ENCODE results near the gene TMEM87B.

TMEM87B gene

GRCh38 chr2:112010751-112011150 lies 44.3 kb upstream of the TMEM87B start:
- no CpG with 5 or more reads among the region's 10 CpGs for WGBS (ENCODE audit: extremely low coverage, insufficient coverage, low lambda C conversion rate)
- Histone ChIP-seq H3K56ac (ENCODE audit: low read length) (no peak overlapping the region), H3K27me3 (ENCODE audit: insufficient read depth, low read length, poor library complexity) (no peaks in the 10 kb centered on the region), H2BK5ac (ENCODE audit: low read length) (no peak overlapping the region), H4K8ac (ENCODE audit: low read depth, low read length) (no peak overlapping the region), H3K27ac (ENCODE audit: low read depth, low read length) (no peak overlapping the region), H2BK15ac (replicated peaks; ENCODE audit: low read depth) (no peak overlapping the region), H2BK120ac (ENCODE audit: low read depth, low read length) (no peak overlapping the region), H4K5ac (ENCODE audit: low read length) (no peak overlapping the region), H3K36me3 (ENCODE audit: control insufficient read depth, insufficient read depth, low read length) (peaks cover 17% of the 10 kb centered on the region), H3K4me1 (ENCODE audit: control insufficient read depth, low read depth, low read length) (no peaks in the 10 kb centered on the region), H3K23ac (ENCODE audit: low read length) (no peak overlapping the region), H3K79me1 (ENCODE audit: low read length) (no peaks in the 10 kb centered on the region), H3K4ac (ENCODE audit: low read depth, low read length) (no peak overlapping the region), H3K4me2 (ENCODE audit: low read length) (no peak overlapping the region), H3K9ac (ENCODE audit: low read length) (no peak overlapping the region), H3K4me3 (ENCODE audit: low read length) (no peak overlapping the region), H2AK5ac (ENCODE audit: low read length) (no peak overlapping the region), H3K18ac (ENCODE audit: low read length) (no peak overlapping the region), H3K79me2 (ENCODE audit: control insufficient read depth, insufficient read depth, low read length) (no peaks in the 10 kb centered on the region)
- no peak for DNase-seq

- H3K4me2 ChIP-seq (ENCODE audit: low read length): no peak overlapping the region
- H3K18ac ChIP-seq (ENCODE audit: low read length): no peak overlapping the region
- no CpG with 5 or more reads among the region's 5 CpGs for WGBS (ENCODE audit: extremely low coverage, insufficient coverage, low lambda C conversion rate)
- no peak for DNase-seq
- H3K23ac ChIP-seq (ENCODE audit: low read length): no peak overlapping the region
- H3K36me3 ChIP-seq (ENCODE audit: control insufficient read depth, insufficient read depth, low read length): peaks cover 18% of the 10 kb centered on the region
- H4K8ac ChIP-seq (ENCODE audit: low read depth, low read length): no peak overlapping the region
- H3K79me1 ChIP-seq (ENCODE audit: low read length): no peaks in the 10 kb centered on the region
- H3K4me3 ChIP-seq (ENCODE audit: low read length): no peak overlapping the region
- no peak overlapping the region for H3K9ac ChIP-seq (ENCODE audit: low read length)
- H2BK5ac ChIP-seq (ENCODE audit: low read length): no peak overlapping the region
- no peak overlapping the region for H3K56ac ChIP-seq (ENCODE audit: low read length)
- no peaks in the 10 kb centered on the region for H3K4me1 ChIP-seq (ENCODE audit: control insufficient read depth, low read depth, low read length)
- no peak overlapping the region for H2AK5ac ChIP-seq (ENCODE audit: low read length)
- no peak overlapping the region for H3K4ac ChIP-seq (ENCODE audit: low read depth, low read length)
- H4K5ac ChIP-seq (ENCODE audit: low read length): no peak overlapping the region
- no peaks in the 10 kb centered on the region for H3K27me3 ChIP-seq (ENCODE audit: insufficient read depth, low read length, poor library complexity)
- H2BK120ac ChIP-seq (ENCODE audit: low read depth, low read length): no peak overlapping the region
- no peak overlapping the region for H2BK15ac ChIP-seq (replicated peaks; ENCODE audit: low read depth)
- H3K79me2 ChIP-seq (ENCODE audit: control insufficient read depth, insufficient read depth, low read length): no peaks in the 10 kb centered on the region
- no peak overlapping the region for H3K27ac ChIP-seq (ENCODE audit: low read depth, low read length)
Measured at GRCh38 chr2:112012556-112012955, 42.5 kb upstream of the TMEM87B start.

- Histone ChIP-seq H2BK15ac (replicated peaks; ENCODE audit: low read depth) (peak overlapping the region; percentile 86), H2AK5ac (ENCODE audit: low read length) (no peak overlapping the region), H3K79me2 (ENCODE audit: control insufficient read depth, insufficient read depth, low read length) (no peaks in the 10 kb centered on the region), H3K9ac (ENCODE audit: low read length) (no peak overlapping the region), H4K8ac (ENCODE audit: low read depth, low read length) (no peak overlapping the region), H2BK120ac (ENCODE audit: low read depth, low read length) (no peak overlapping the region), H2BK5ac (ENCODE audit: low read length) (no peak overlapping the region), H3K4ac (ENCODE audit: low read depth, low read length) (no peak overlapping the region), H3K56ac (ENCODE audit: low read length) (no peak overlapping the region), H3K79me1 (ENCODE audit: low read length) (no peaks in the 10 kb centered on the region), H3K27me3 (ENCODE audit: insufficient read depth, low read length, poor library complexity) (no peaks in the 10 kb centered on the region), H3K23ac (ENCODE audit: low read length) (no peak overlapping the region), H4K5ac (ENCODE audit: low read length) (no peak overlapping the region), H3K4me3 (ENCODE audit: low read length) (no peak overlapping the region), H3K18ac (ENCODE audit: low read length) (no peak overlapping the region), H3K4me2 (ENCODE audit: low read length) (no peak overlapping the region), H3K36me3 (ENCODE audit: control insufficient read depth, insufficient read depth, low read length) (peaks cover 1% of the 10 kb centered on the region), H3K4me1 (ENCODE audit: control insufficient read depth, low read depth, low read length) (peaks cover 3% of the 10 kb centered on the region), H3K27ac (ENCODE audit: low read depth, low read length) (no peak overlapping the region)
- no CpG with 5 or more reads among the region's 8 CpGs for whole genome bisulfite sequencing (ENCODE audit: extremely low coverage, insufficient coverage, low lambda C conversion rate)
- DNase-seq: no peak
Measured at GRCh38 chr2:112018846-112019245, 36.2 kb upstream of the TMEM87B start.

GRCh38 chr2:112019569-112019982 lies 35.5 kb upstream of the TMEM87B start:
- no peak overlapping the region for H2AK5ac ChIP-seq (ENCODE audit: low read length)
- no peak overlapping the region for H3K23ac ChIP-seq (ENCODE audit: low read length)

GRCh38 chr2:112020561-112020960 lies 34.5 kb upstream of the TMEM87B start:
- H3K27ac ChIP-seq (ENCODE audit: low read depth, low read length): no peak overlapping the region
- H4K8ac ChIP-seq (ENCODE audit: low read depth, low read length): no peak overlapping the region
- no peak overlapping the region for H2BK15ac ChIP-seq (replicated peaks; ENCODE audit: low read depth)
- no peak overlapping the region for H2AK5ac ChIP-seq (ENCODE audit: low read length)
- H3K23ac ChIP-seq (ENCODE audit: low read length): no peak overlapping the region
- no peak overlapping the region for H2BK120ac ChIP-seq (ENCODE audit: low read depth, low read length)
- H3K18ac ChIP-seq (ENCODE audit: low read length): peak overlapping the region; percentile 65
- peaks cover 3% of the 10 kb centered on the region for H3K4me1 ChIP-seq (ENCODE audit: control insufficient read depth, low read depth, low read length)
- no peaks in the 10 kb centered on the region for H3K79me2 ChIP-seq (ENCODE audit: control insufficient read depth, insufficient read depth, low read length)
- H2BK5ac ChIP-seq (ENCODE audit: low read length): no peak overlapping the region
- peaks cover 1% of the 10 kb centered on the region for H3K36me3 ChIP-seq (ENCODE audit: control insufficient read depth, insufficient read depth, low read length)
- H3K4ac ChIP-seq (ENCODE audit: low read depth, low read length): no peak overlapping the region
- WGBS (ENCODE audit: extremely low coverage, insufficient coverage, low lambda C conversion rate): no CpG with 5 or more reads among the region's 3 CpGs
- no peak overlapping the region for H3K9ac ChIP-seq (ENCODE audit: low read length)
- DNase-seq: peak; percentile 75
- no peak overlapping the region for H3K4me3 ChIP-seq (ENCODE audit: low read length)
- H3K4me2 ChIP-seq (ENCODE audit: low read length): no peak overlapping the region
- no peaks in the 10 kb centered on the region for H3K79me1 ChIP-seq (ENCODE audit: low read length)
- no peaks in the 10 kb centered on the region for H3K27me3 ChIP-seq (ENCODE audit: insufficient read depth, low read length, poor library complexity)
- H3K56ac ChIP-seq (ENCODE audit: low read length): no peak overlapping the region
- H4K5ac ChIP-seq (ENCODE audit: low read length): no peak overlapping the region

More at GRCh38 chr2:112019569-112019982, 35.5 kb upstream of the TMEM87B start:
- Histone ChIP-seq H2BK5ac (ENCODE audit: low read length) (no peak overlapping the region), H3K79me1 (ENCODE audit: low read length) (no peaks in the 10 kb centered on the region), H3K79me2 (ENCODE audit: control insufficient read depth, insufficient read depth, low read length) (no peaks in the 10 kb centered on the region), H4K8ac (ENCODE audit: low read depth, low read length) (no peak overlapping the region), H3K9ac (ENCODE audit: low read length) (no peak overlapping the region), H3K4me2 (ENCODE audit: low read length) (no peak overlapping the region), H2BK15ac (replicated peaks; ENCODE audit: low read depth) (no peak overlapping the region), H3K18ac (ENCODE audit: low read length) (peak overlapping the region; percentile 65), H3K4me1 (ENCODE audit: control insufficient read depth, low read depth, low read length) (peaks cover 3% of the 10 kb centered on the region), H4K5ac (ENCODE audit: low read length) (no peak overlapping the region), H2BK120ac (ENCODE audit: low read depth, low read length) (no peak overlapping the region), H3K27ac (ENCODE audit: low read depth, low read length) (peak overlapping the region; percentile 4), H3K56ac (ENCODE audit: low read length) (peak overlapping the region; percentile 46), H3K4ac (ENCODE audit: low read depth, low read length) (no peak overlapping the region), H3K36me3 (ENCODE audit: control insufficient read depth, insufficient read depth, low read length) (peaks cover 1% of the 10 kb centered on the region), H3K4me3 (ENCODE audit: low read length) (no peak overlapping the region), H3K27me3 (ENCODE audit: insufficient read depth, low read length, poor library complexity) (no peaks in the 10 kb centered on the region)
- peak; percentile 60 for DNase-seq
- no CpG with 5 or more reads among the region's 4 CpGs for WGBS (ENCODE audit: extremely low coverage, insufficient coverage, low lambda C conversion rate)

- H2AK5ac ChIP-seq (ENCODE audit: low read length): no peak overlapping the region
- H3K4me3 ChIP-seq (ENCODE audit: low read length): no peak overlapping the region
- peaks cover 3% of the 10 kb centered on the region for H3K4me1 ChIP-seq (ENCODE audit: control insufficient read depth, low read depth, low read length)
- H3K36me3 ChIP-seq (ENCODE audit: control insufficient read depth, insufficient read depth, low read length): peaks cover 1% of the 10 kb centered on the region
- H3K79me1 ChIP-seq (ENCODE audit: low read length): no peaks in the 10 kb centered on the region
- no peak overlapping the region for H3K4me2 ChIP-seq (ENCODE audit: low read length)
- no peak overlapping the region for H3K4ac ChIP-seq (ENCODE audit: low read depth, low read length)
- H3K23ac ChIP-seq (ENCODE audit: low read length): no peak overlapping the region
- no peaks in the 10 kb centered on the region for H3K79me2 ChIP-seq (ENCODE audit: control insufficient read depth, insufficient read depth, low read length)
- H2BK120ac ChIP-seq (ENCODE audit: low read depth, low read length): no peak overlapping the region
- DNase-seq: no peak
- H4K5ac ChIP-seq (ENCODE audit: low read length): no peak overlapping the region
- no peaks in the 10 kb centered on the region for H3K27me3 ChIP-seq (ENCODE audit: insufficient read depth, low read length, poor library complexity)
- H2BK5ac ChIP-seq (ENCODE audit: low read length): no peak overlapping the region
- no CpG with 5 or more reads among the region's 10 CpGs for WGBS (ENCODE audit: extremely low coverage, insufficient coverage, low lambda C conversion rate)
- H4K8ac ChIP-seq (ENCODE audit: low read depth, low read length): no peak overlapping the region
- H3K18ac ChIP-seq (ENCODE audit: low read length): no peak overlapping the region
- no peak overlapping the region for H3K27ac ChIP-seq (ENCODE audit: low read depth, low read length)
- H2BK15ac ChIP-seq (replicated peaks; ENCODE audit: low read depth): no peak overlapping the region
- H3K56ac ChIP-seq (ENCODE audit: low read length): no peak overlapping the region
- H3K9ac ChIP-seq (ENCODE audit: low read length): no peak overlapping the region
Measured at GRCh38 chr2:112021290-112021689, 33.8 kb upstream of the TMEM87B start.

Measured in mesendoderm (in vitro differentiated cells).